ENCODE results near the gene CYB561. TPM values are rescaled to one million over a fixed set of nuclear protein-coding genes. Genes with fewer than 3 reads are reported as not detected.

CYB561 gene
- total and polyA plus RNA-seq, 2 donors (not counting 1 experiment from before 2014, with no cell fraction given): 3.5 to 4.9 TPM

DNA sequence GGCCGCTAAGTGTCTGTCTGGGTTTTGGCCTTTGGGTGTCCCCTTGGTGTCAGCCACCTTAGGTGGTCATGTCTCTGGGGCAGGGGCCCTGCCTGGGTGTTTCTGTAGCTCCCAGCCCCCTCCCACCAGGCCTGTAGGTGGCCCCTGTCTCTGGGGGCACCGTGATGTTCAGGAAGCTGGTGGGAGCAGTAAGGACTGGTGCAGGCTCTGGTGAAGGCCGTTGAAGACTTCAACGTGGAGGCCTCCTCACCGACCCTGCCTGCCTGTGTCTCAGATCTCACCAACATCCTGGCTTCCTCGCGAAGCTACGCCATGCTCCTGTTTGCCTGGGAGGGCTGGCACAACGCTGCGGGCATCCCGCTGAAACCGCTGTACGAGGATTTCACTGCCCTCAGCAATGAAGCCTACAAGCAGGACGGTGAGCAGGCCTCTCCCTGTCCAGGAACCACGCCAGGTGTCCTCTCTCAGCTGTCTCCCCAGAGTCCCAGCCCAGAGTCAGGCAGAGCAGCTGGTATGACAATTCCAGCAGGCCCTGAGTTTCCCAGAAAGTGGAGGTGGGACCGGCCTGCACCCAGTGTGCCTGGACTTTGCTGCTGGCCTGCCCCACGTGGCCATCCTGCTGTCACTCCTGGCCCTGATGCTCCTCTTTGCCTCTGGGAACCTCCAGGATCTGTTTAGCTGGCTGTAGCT lies 33.5 kb upstream of the CYB561 start:
- H3K27me3 Mint-ChIP-seq: peaks cover 35% of the 10 kb centered on the region
- H3K27ac Mint-ChIP-seq: no peak overlapping the region
- H3K9ac ChIP-seq (ENCODE audit: low read length): no peak overlapping the region
- H3K4me1 Mint-ChIP-seq: peaks cover 24% of the 10 kb centered on the region
- H4K20me1 ChIP-seq (ENCODE audit: control insufficient read depth, insufficient read depth, low read length, poor library complexity, severe bottlenecking): no peaks in the 10 kb centered on the region
- ATAC-seq (ENCODE audit: low read depth) (no peak), DNase-seq (no peak)
- no peaks in the 10 kb centered on the region for H3K9me3 Mint-ChIP-seq (ENCODE audit: insufficient read depth)
- no peak overlapping the region for H2AFZ ChIP-seq (ENCODE audit: insufficient read depth, low read depth, low read length, poor library complexity, severe bottlenecking)
- H3K4me2 ChIP-seq (replicated peaks; ENCODE audit: low read depth, low read length, poor library complexity, severe bottlenecking): no peak overlapping the region
- POLR2A ChIA-PET: no interaction called here
- H3K9me3 ChIP-seq (ENCODE audit: control extremely low read depth in 1 of 3, control insufficient read depth in 2 of 3, insufficient read depth in 1 of 3, low read length in 2 of 3): peaks cover 0 to 2% (median 0%) of the 10 kb centered on the region in 3 donors
- TF ChIP-seq CTCF (IDR thresholded peaks at IDR 0.05) (no peak), EZH2 (IDR thresholded peaks at IDR 0.05; ENCODE audit: borderline replicate concordance, insufficient read depth, low read depth, low read length, poor library complexity, severe bottlenecking) (no peak)
- no peaks in the 10 kb centered on the region for H3K79me2 ChIP-seq (ENCODE audit: control insufficient read depth, insufficient read depth, low read length)
- peaks cover 20% of the 10 kb centered on the region in 2 donors for H3K4me1 ChIP-seq (ENCODE audit: control insufficient read depth in 2 of 2, insufficient read depth in 2 of 2, low read length in 2 of 2)
- 83% methylated on average over 16 of the region's 17 CpGs for WGBS (ENCODE audit: insufficient coverage)
- no peak overlapping the region for H3K27ac ChIP-seq (ENCODE audit: low read length in 2 of 2)
- H3K4me3 ChIP-seq (ENCODE audit: control extremely low read depth in 1 of 5, extremely low read depth in 1 of 5, insufficient read depth in 1 of 5, low read depth in 2 of 5, low read length in 4 of 5): no peak overlapping the region
- CTCF ChIA-PET: interaction anchor here (0.6 to 8.7 kb wide), 19 partner anchors 8 to 231 kb away, joined by 3 to 158 read pairs (median 6); no protein-coding TSS in a partner anchor
- peaks cover 0 to 46% (median 13%) of the 10 kb centered on the region in 4 experiments for H3K27me3 ChIP-seq (replicated peaks in 1 of 4; ENCODE audit: control extremely low read depth in 1 of 4, control insufficient read depth in 3 of 4, insufficient read depth in 4 of 4, low read length in 3 of 4)
- intact Hi-C loops (cut with micrococcal nuclease): no loop called here
- H3K36me3 ChIP-seq (replicated peaks in 1 of 2; ENCODE audit: control extremely low read depth in 1 of 2, control insufficient read depth in 1 of 2, extremely low read depth in 1 of 2, insufficient read depth in 2 of 2, low read length in 1 of 2): no peaks in the 10 kb centered on the region
- H3K4me3 Mint-ChIP-seq: no peak overlapping the region

GRCh38 chr17:63478814-63479494 lies 32.8 kb upstream of the CYB561 start:
- ChIA-PET POLR2A (interaction anchor here (0.6 kb wide), 1 partner anchor 11 kb away, joined by 4 read pairs; no protein-coding TSS in a partner anchor), CTCF (interaction anchor here (0.6 to 8.7 kb wide), 24 partner anchors 8 to 398 kb away, joined by 3 to 158 read pairs (median 4); no protein-coding TSS in a partner anchor)
- intact Hi-C loops (cut with micrococcal nuclease): no loop called here
- Histone ChIP-seq H3K9me3 (ENCODE audit: control extremely low read depth in 1 of 3, control insufficient read depth in 2 of 3, insufficient read depth in 1 of 3, low read length in 2 of 3) (peaks cover 0 to 2% (median 0%) of the 10 kb centered on the region in 3 donors), H3K4me2 (replicated peaks; ENCODE audit: low read depth, low read length, poor library complexity, severe bottlenecking) (no peak overlapping the region), H3K27me3 (replicated peaks in 1 of 4; ENCODE audit: control extremely low read depth in 1 of 4, control insufficient read depth in 3 of 4, insufficient read depth in 4 of 4, low read length in 3 of 4) (peaks cover 0 to 46% (median 13%) of the 10 kb centered on the region in 4 experiments), H3K27ac (ENCODE audit: low read length in 2 of 2) (no peak overlapping the region), H3K36me3 (replicated peaks in 1 of 2; ENCODE audit: control extremely low read depth in 1 of 2, control insufficient read depth in 1 of 2, extremely low read depth in 1 of 2, insufficient read depth in 2 of 2, low read length in 1 of 2) (no peaks in the 10 kb centered on the region), H3K79me2 (ENCODE audit: control insufficient read depth, insufficient read depth, low read length) (no peaks in the 10 kb centered on the region), H4K20me1 (ENCODE audit: control insufficient read depth, insufficient read depth, low read length, poor library complexity, severe bottlenecking) (no peaks in the 10 kb centered on the region), H3K4me1 (ENCODE audit: control insufficient read depth in 2 of 2, insufficient read depth in 2 of 2, low read length in 2 of 2) (peaks cover 20% of the 10 kb centered on the region in 2 donors), H3K9ac (ENCODE audit: low read length) (no peak overlapping the region), H2AFZ (ENCODE audit: insufficient read depth, low read depth, low read length, poor library complexity, severe bottlenecking) (no peak overlapping the region), H3K4me3 (ENCODE audit: control extremely low read depth in 1 of 5, extremely low read depth in 1 of 5, insufficient read depth in 1 of 5, low read depth in 2 of 5, low read length in 4 of 5) (no peak overlapping the region)
- H3K27ac Mint-ChIP-seq: no peak overlapping the region
- peaks cover 24% of the 10 kb centered on the region for H3K4me1 Mint-ChIP-seq
- WGBS (ENCODE audit: insufficient coverage): 36% methylated on average over 16 of the region's 16 CpGs
- H3K9me3 Mint-ChIP-seq (ENCODE audit: insufficient read depth): no peaks in the 10 kb centered on the region
- H3K4me3 Mint-ChIP-seq: peak overlapping the region; percentile 71
- DNase-seq (peak; percentile 81), ATAC-seq (ENCODE audit: low read depth) (peak; percentile 79)
- TF ChIP-seq CTCF (IDR thresholded peaks at IDR 0.05) (peak; percentile 78), EZH2 (IDR thresholded peaks at IDR 0.05; ENCODE audit: borderline replicate concordance, insufficient read depth, low read depth, low read length, poor library complexity, severe bottlenecking) (no peak)
- peaks cover 35% of the 10 kb centered on the region for H3K27me3 Mint-ChIP-seq
